ENCODE measurements around the gene MAP3K21. TPM values are rescaled to one million over a fixed set of nuclear protein-coding genes. Genes with fewer than 3 reads are reported as not detected.

The MAP3K21 gene
- total RNA-seq, 1 experiment from 2014 or later: 18.3 TPM

- Histone ChIP-seq H3K4me2 (no peak overlapping the region), H4K20me1 (ENCODE audit: insufficient read depth) (no peaks in the 10 kb centered on the region), H3K9me2 (ENCODE audit: insufficient read depth) (no peaks in the 10 kb centered on the region), H3F3A (ENCODE audit: insufficient read depth, low read depth) (no peaks in the 10 kb centered on the region), H3K9me3 (ENCODE audit: insufficient read depth, low read depth) (no peaks in the 10 kb centered on the region; the same call in 1 of the 2 replicates), H3K4me3 (no peak overlapping the region), H2AFZ (no peak overlapping the region), H3K79me2 (ENCODE audit: low read depth) (peaks cover 15% of the 10 kb centered on the region), H3K27ac (no peak overlapping the region), H3K4me1 (replicated peaks; ENCODE audit: insufficient read depth) (no peaks in the 10 kb centered on the region), H3K27me3 (ENCODE audit: insufficient read depth, low read depth) (no peaks in the 10 kb centered on the region), H3K36me3 (ENCODE audit: low read depth) (0 out of 2 replicates have a peak, but pooled peaks cover 4% of the 10 kb centered on the region)
- no peak for TF ChIP-seq EZH2 (IDR thresholded peaks at IDR 0.05; ENCODE audit: low read depth)
- TF ChIP-seq, protein P1, sequence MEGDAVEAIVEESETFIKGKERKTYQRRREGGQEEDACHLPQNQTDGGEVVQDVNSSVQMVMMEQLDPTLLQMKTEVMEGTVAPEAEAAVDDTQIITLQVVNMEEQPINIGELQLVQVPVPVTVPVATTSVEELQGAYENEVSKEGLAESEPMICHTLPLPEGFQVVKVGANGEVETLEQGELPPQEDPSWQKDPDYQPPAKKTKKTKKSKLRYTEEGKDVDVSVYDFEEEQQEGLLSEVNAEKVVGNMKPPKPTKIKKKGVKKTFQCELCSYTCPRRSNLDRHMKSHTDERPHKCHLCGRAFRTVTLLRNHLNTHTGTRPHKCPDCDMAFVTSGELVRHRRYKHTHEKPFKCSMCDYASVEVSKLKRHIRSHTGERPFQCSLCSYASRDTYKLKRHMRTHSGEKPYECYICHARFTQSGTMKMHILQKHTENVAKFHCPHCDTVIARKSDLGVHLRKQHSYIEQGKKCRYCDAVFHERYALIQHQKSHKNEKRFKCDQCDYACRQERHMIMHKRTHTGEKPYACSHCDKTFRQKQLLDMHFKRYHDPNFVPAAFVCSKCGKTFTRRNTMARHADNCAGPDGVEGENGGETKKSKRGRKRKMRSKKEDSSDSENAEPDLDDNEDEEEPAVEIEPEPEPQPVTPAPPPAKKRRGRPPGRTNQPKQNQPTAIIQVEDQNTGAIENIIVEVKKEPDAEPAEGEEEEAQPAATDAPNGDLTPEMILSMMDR (conservative IDR thresholded peaks at IDR 0.05): no peak
- no peak for DNase-seq
- intact Hi-C loops (cut with micrococcal nuclease; ENCODE audit: unreplicated experiment): no loop called here
- CTCF ChIA-PET: no interaction called here
- POLR2A ChIA-PET (ENCODE audit: unreplicated experiment): no interaction called here
- no TSS peak for BruUV-seq (replicated peaks)
Measured at GRCh38 chr1:233281711-233282581, 45.6 kb upstream of the MAP3K21 start.

GRCh38 chr1:233282582-233282886 is 45.0 kb upstream of the MAP3K21 start:
- POLR2A ChIA-PET (ENCODE audit: unreplicated experiment): no interaction called here
- TF ChIP-seq, protein P1 (conservative IDR thresholded peaks at IDR 0.05): no peak
- no peak for TF ChIP-seq EZH2 (IDR thresholded peaks at IDR 0.05; ENCODE audit: low read depth)
- no peaks in the 10 kb centered on the region for H4K20me1 ChIP-seq (ENCODE audit: insufficient read depth)

GRCh38 chr1:233289676-233290075 is 37.8 kb upstream of the MAP3K21 start:
- intact Hi-C loops (cut with micrococcal nuclease; ENCODE audit: unreplicated experiment): loop anchor here (10.0 kb wide), 1 partner anchor 615 kb away; the partner anchor contains the start of gene SLC35F3
- Histone ChIP-seq H4K20me1 (ENCODE audit: insufficient read depth) (no peaks in the 10 kb centered on the region), H3F3A (ENCODE audit: insufficient read depth, low read depth) (peaks cover 9% of the 10 kb centered on the region; the same call in 1 of the 2 replicates), H3K9me2 (ENCODE audit: insufficient read depth) (no peaks in the 10 kb centered on the region), H2AFZ (no peak overlapping the region), H3K27ac (no peak overlapping the region), H3K9me3 (ENCODE audit: insufficient read depth, low read depth) (no peaks in the 10 kb centered on the region), H3K36me3 (ENCODE audit: low read depth) (peaks cover 12% of the 10 kb centered on the region; the same call in 1 of the 2 replicates), H3K4me3 (no peak overlapping the region), H3K4me1 (replicated peaks; ENCODE audit: insufficient read depth) (peaks cover 31% of the 10 kb centered on the region), H3K4me2 (no peak overlapping the region), H3K27me3 (ENCODE audit: insufficient read depth, low read depth) (no peaks in the 10 kb centered on the region), H3K79me2 (ENCODE audit: low read depth) (peaks cover 52% of the 10 kb centered on the region)
- TF ChIP-seq EZH2 (IDR thresholded peaks at IDR 0.05; ENCODE audit: low read depth): no peak
- TF ChIP-seq, protein P1 (conservative IDR thresholded peaks at IDR 0.05): no peak
- ChIA-PET CTCF (no interaction called here), POLR2A (ENCODE audit: unreplicated experiment) (no interaction called here)
- no peak for DNase-seq
- BruUV-seq (replicated peaks): no TSS peak

More at GRCh38 chr1:233282582-233282886, 45.0 kb upstream of the MAP3K21 start:
- no TSS peak for BruUV-seq (replicated peaks)
- Histone ChIP-seq H3K79me2 (ENCODE audit: low read depth) (peaks cover 16% of the 10 kb centered on the region), H3K4me1 (replicated peaks; ENCODE audit: insufficient read depth) (no peaks in the 10 kb centered on the region), H3K36me3 (ENCODE audit: low read depth) (peaks cover 6% of the 10 kb centered on the region; the same call in 1 of the 2 replicates), H3K4me3 (no peak overlapping the region), H2AFZ (no peak overlapping the region), H3K9me3 (ENCODE audit: insufficient read depth, low read depth) (no peaks in the 10 kb centered on the region; the same call in 1 of the 2 replicates), H3K27ac (no peak overlapping the region), H3K4me2 (no peak overlapping the region), H3F3A (ENCODE audit: insufficient read depth, low read depth) (no peaks in the 10 kb centered on the region), H3K27me3 (ENCODE audit: insufficient read depth, low read depth) (no peaks in the 10 kb centered on the region), H3K9me2 (ENCODE audit: insufficient read depth) (no peaks in the 10 kb centered on the region)
- CTCF ChIA-PET: no interaction called here
- intact Hi-C loops (cut with micrococcal nuclease; ENCODE audit: unreplicated experiment): no loop called here
- no peak for DNase-seq

Data from PC-9 (cell line).